HL-60 (cell line): ENCODE results near the gene GABBR2.
A peak's percentile ranks its signal among the peaks of the same experiment; 100 is the strongest.

Experiments
- DNase-seq, 2 experiments: peaks; one replicate each; pipeline ENCODE4 v3.0.0-alpha.2; 2010 to 2020; ENCODE audit warnings: low read depth in 1 of 2, low spot score in 1 of 2
- H3K27ac ChIP-seq: fragments of 250-450 bp; sonication (Bioruptor Pico); replicated peaks from 2 replicates; pipeline ENCODE4 v1.5.1; 2020; ENCODE audit warnings: mild to moderate bottlenecking, moderate library complexity
- H3K27me3 ChIP-seq: fragments of 250-450 bp; sonication (Bioruptor Pico); 2 replicates; pipeline ENCODE4 v1.5.1; 2021; ENCODE audit warnings: mild to moderate bottlenecking, moderate library complexity; ENCODE audit not compliant: insufficient read depth, poor library complexity, severe bottlenecking
- H3K4me3 ChIP-seq: replicated peaks from 2 replicates; pipeline ENCODE4 v1.5.1; 2011; ENCODE audit warnings: mild to moderate bottlenecking, control low read depth, low read length; ENCODE audit not compliant: insufficient read depth
- GABPA ChIP-seq: IDR thresholded peaks from 2 replicates; pipeline ENCODE4 v1.6.1; 2012; ENCODE audit warnings: low read depth
- POLR2AphosphoS5 ChIP-seq: IDR thresholded peaks from 2 replicates; pipeline ENCODE4 v1.6.1; 2012; ENCODE audit warnings: low read depth
- SPI1 ChIP-seq: IDR thresholded peaks from 2 replicates; pipeline ENCODE4 v1.6.1; 2012; ENCODE audit warnings: low read depth, mild to moderate bottlenecking, borderline replicate concordance
- TF ChIP-seq, protein P1 (sequence below): IDR thresholded peaks from 2 replicates; pipeline ENCODE4 v1.6.1; 2012; ENCODE audit warnings: low read depth; ENCODE audit not compliant: insufficient replicate concordance
- TF ChIP-seq, protein P2 (sequence below): IDR thresholded peaks from one replicate; pipeline ENCODE4 v1.5.1; 2011; ENCODE audit warnings: low read length, control low read depth, inconsistent platforms; ENCODE audit not compliant: insufficient read depth

The GABBR2 gene

DNA sequence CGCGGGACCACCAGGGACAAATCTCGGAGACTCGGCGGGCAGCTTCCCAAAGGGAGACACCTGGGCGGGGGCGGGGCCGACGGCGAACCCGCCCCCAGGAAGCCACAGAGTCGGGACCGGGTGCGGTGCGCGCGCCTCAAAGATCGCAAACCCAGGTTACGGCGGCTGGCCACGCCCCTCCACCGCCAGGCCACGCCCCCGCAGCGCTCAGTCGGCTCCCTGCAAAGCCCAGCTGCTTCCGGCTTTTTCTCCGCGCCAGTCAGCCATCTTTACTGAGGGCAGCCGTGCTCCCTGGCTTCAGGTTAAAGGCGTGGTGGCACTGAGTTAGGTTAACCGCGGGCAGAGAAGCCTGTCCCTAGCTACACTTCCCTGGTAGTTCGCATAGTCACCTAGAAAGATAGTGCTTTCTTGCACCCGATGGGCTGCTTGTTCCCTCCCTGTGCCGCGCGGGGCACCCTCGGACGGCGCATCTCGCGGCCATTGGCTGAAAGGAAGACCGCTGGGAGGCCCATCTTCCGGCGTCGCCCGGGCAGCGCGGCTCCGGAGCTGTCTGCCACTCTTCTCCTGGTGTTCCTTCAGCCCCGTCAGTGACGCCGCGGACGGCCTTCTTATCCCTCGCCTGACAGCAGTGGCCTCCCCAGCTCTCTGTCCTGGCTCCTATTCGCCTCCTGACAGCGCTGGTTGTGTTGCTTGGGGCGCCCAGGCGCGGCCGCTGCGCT, 453.0 kb downstream of the GABBR2 start, which contains the start of gene TBC1D2:
Gene TBC1D2 (minus strand): TSS at position 72 of the 719 bp plus-strand sequence. CDS start 108 bp downstream, outside the sequence.
- H3K27ac ChIP-seq, result peak within 1 kb of the TSS; percentile 89
- TF ChIP-seq SPI1, result 0 out of 2 replicates have a peak, but pooled peaks have one; percentile 15
- TF ChIP-seq, protein P1, sequence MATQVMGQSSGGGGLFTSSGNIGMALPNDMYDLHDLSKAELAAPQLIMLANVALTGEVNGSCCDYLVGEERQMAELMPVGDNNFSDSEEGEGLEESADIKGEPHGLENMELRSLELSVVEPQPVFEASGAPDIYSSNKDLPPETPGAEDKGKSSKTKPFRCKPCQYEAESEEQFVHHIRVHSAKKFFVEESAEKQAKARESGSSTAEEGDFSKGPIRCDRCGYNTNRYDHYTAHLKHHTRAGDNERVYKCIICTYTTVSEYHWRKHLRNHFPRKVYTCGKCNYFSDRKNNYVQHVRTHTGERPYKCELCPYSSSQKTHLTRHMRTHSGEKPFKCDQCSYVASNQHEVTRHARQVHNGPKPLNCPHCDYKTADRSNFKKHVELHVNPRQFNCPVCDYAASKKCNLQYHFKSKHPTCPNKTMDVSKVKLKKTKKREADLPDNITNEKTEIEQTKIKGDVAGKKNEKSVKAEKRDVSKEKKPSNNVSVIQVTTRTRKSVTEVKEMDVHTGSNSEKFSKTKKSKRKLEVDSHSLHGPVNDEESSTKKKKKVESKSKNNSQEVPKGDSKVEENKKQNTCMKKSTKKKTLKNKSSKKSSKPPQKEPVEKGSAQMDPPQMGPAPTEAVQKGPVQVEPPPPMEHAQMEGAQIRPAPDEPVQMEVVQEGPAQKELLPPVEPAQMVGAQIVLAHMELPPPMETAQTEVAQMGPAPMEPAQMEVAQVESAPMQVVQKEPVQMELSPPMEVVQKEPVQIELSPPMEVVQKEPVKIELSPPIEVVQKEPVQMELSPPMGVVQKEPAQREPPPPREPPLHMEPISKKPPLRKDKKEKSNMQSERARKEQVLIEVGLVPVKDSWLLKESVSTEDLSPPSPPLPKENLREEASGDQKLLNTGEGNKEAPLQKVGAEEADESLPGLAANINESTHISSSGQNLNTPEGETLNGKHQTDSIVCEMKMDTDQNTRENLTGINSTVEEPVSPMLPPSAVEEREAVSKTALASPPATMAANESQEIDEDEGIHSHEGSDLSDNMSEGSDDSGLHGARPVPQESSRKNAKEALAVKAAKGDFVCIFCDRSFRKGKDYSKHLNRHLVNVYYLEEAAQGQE, result peak; percentile 19
- peak; percentile 91 for TF ChIP-seq POLR2AphosphoS5
- peak; percentile 39 for TF ChIP-seq GABPA
- TF ChIP-seq, protein P2, sequence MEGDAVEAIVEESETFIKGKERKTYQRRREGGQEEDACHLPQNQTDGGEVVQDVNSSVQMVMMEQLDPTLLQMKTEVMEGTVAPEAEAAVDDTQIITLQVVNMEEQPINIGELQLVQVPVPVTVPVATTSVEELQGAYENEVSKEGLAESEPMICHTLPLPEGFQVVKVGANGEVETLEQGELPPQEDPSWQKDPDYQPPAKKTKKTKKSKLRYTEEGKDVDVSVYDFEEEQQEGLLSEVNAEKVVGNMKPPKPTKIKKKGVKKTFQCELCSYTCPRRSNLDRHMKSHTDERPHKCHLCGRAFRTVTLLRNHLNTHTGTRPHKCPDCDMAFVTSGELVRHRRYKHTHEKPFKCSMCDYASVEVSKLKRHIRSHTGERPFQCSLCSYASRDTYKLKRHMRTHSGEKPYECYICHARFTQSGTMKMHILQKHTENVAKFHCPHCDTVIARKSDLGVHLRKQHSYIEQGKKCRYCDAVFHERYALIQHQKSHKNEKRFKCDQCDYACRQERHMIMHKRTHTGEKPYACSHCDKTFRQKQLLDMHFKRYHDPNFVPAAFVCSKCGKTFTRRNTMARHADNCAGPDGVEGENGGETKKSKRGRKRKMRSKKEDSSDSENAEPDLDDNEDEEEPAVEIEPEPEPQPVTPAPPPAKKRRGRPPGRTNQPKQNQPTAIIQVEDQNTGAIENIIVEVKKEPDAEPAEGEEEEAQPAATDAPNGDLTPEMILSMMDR, result no peak
- H3K27me3 ChIP-seq, result no peaks in the 10 kb centered on the region
- H3K4me3 ChIP-seq, result peak within 1 kb of the TSS; percentile 92
- peak; percentile 93 to 97 for DNase-seq

GRCh38 chr9:98255061-98255577, 453.6 kb downstream of the GABBR2 start:
- peak overlapping the region; percentile 92 for H3K4me3 ChIP-seq
- H3K27me3 ChIP-seq, result no peaks in the 10 kb centered on the region
- TF ChIP-seq, protein P1, result no peak
- TF ChIP-seq POLR2AphosphoS5 (no peak), SPI1 (no peak), GABPA (no peak)
- TF ChIP-seq, protein P2, result no peak
- H3K27ac ChIP-seq, result peak overlapping the region; percentile 41
- no peak for DNase-seq

GRCh38 chr9:98254228-98255060, 454.3 kb downstream of the GABBR2 start:
- peak in 1 of 2 experiments; percentile 68 for DNase-seq

More at GRCh38 chr9:98254228-98255060, 454.3 kb downstream of the GABBR2 start:
- Histone ChIP-seq H3K27me3 (no peaks in the 10 kb centered on the region), H3K4me3 (peak overlapping the region; percentile 92), H3K27ac (no peak overlapping the region; the same call in 1 of the 2 replicates)
- TF ChIP-seq SPI1 (no peak), POLR2AphosphoS5 (no peak), GABPA (no peak)
- TF ChIP-seq, protein P1, result no peak
- TF ChIP-seq, protein P2, result no peak
